CD4-positive, alpha-beta memory T cell (primary cell): ENCODE measurements around the gene ITPA. TPM values are rescaled to one million over a fixed set of nuclear protein-coding genes. Genes with fewer than 3 reads are reported as not detected.

ENCODE experiments used
- CTCF ChIA-PET: fragments of 350-600 bp; sonication (Branson Sonifier 250); formaldehyde crosslinking; loops from one replicate; lab custom pipeline; 2021; ENCODE audit warnings: inconsistent platforms; ENCODE audit not compliant: partially characterized antibody; lab: Charles Lee
- POLR2A ChIA-PET: fragments of 350-600 bp; sonication (Branson Sonifier 250); formaldehyde crosslinking; loops from one replicate; lab custom pipeline; 2021; ENCODE audit not compliant: partially characterized antibody; lab: Charles Lee
- DNase-seq, 5 donors: peaks; one replicate each; pipeline versions ENCODE4 v3.0.0 to v3.0.0-alpha.2; 2020 to 2022; ENCODE audit warnings: mixed read lengths in 1 of 5
- H3K27ac ChIP-seq: one replicate; pipeline ENCODE4 v1.7.0; 2013; ENCODE audit warnings: low read depth, low read length
- H3K27me3 ChIP-seq: 2 replicates; pipeline ENCODE4 v1.7.0; 2013; ENCODE audit warnings: mild to moderate bottlenecking, low read length, moderate library complexity; ENCODE audit not compliant: insufficient read depth
- H3K36me3 ChIP-seq: 2 replicates; pipeline ENCODE4 v1.7.0; 2013; ENCODE audit warnings: mild to moderate bottlenecking, low read length, moderate library complexity; ENCODE audit not compliant: insufficient read depth
- H3K4me1 ChIP-seq: 2 replicates; pipeline ENCODE4 v1.7.0; 2013; ENCODE audit warnings: mild to moderate bottlenecking, low read length, moderate library complexity; ENCODE audit not compliant: insufficient read depth
- H3K4me3 ChIP-seq, 2 donors: one replicate each; pipeline ENCODE4 v1.7.0; 2013; ENCODE audit warnings: low read length in 2 of 2, mild to moderate bottlenecking in 1 of 2
- H3K9me3 ChIP-seq, 2 donors: one replicate each; pipeline ENCODE4 v1.7.0; 2013; ENCODE audit warnings: low read length in 2 of 2, control low read depth in 1 of 2; ENCODE audit not compliant: control insufficient read depth in 1 of 2
- H3K27ac Mint-ChIP-seq, 7 donors: one replicate each; pipeline ENCODE4 v1.8.0; 2020 to 2021; ENCODE audit warnings: mixed read lengths in 7 of 7, mild to moderate bottlenecking in 6 of 7, inconsistent platforms in 3 of 7, moderate library complexity in 3 of 7
- H3K27me3 Mint-ChIP-seq, 2 donors: one replicate each; pipeline ENCODE4 v1.8.0; 2020 to 2021; ENCODE audit warnings: mixed read lengths in 2 of 2
- H3K36me3 Mint-ChIP-seq, 2 donors: one replicate each; pipeline ENCODE4 v1.8.0; 2020 to 2021; ENCODE audit warnings: mixed read lengths in 2 of 2, inconsistent platforms in 1 of 2, mild to moderate bottlenecking in 1 of 2
- H3K4me1 Mint-ChIP-seq, 4 donors: one replicate each; pipeline ENCODE4 v1.8.0; 2020 to 2021; ENCODE audit warnings: mixed read lengths in 4 of 4, mild to moderate bottlenecking in 1 of 4
- H3K4me3 Mint-ChIP-seq, 8 donors: one replicate each; pipeline ENCODE4 v1.8.0; 2020 to 2021; ENCODE audit warnings: mixed read lengths in 8 of 8, mild to moderate bottlenecking in 7 of 8, moderate library complexity in 6 of 8, inconsistent platforms in 3 of 8
- H3K9me3 Mint-ChIP-seq, 8 donors: one replicate each; pipeline ENCODE4 v1.8.0; 2020 to 2021; ENCODE audit warnings: mixed read lengths in 8 of 8, mild to moderate bottlenecking in 5 of 8, inconsistent platforms in 3 of 8, moderate library complexity in 1 of 8
- intact Hi-C: fragments of 100-400 bp; cut with micrococcal nuclease; formaldehyde crosslinking; loops from one replicate; pipeline ENCODE4 v1.15.1; 2023
- polyA plus RNA-seq, 2 donors: library from polyadenylated mRNA; unstranded; fragments of 300-500 nt; fragmentation: Illumina TruSeq; gene quantifications; one replicate each; pipeline ENCODE4 v1.2.3, GENCODE V29; 2021
- total RNA-seq, 2 experiments: library from RNA; stranded (reverse); gene quantifications; one replicate each; pipeline ENCODE4 v1.2.3, GENCODE V29; 2021

The ITPA gene
- total and polyA plus RNA-seq, 4 experiments from 2014 or later = 46.7 to 75.9 (median 47.4) TPM

GRCh38 chr20:3255728-3256127 is 46.4 kb downstream of the ITPA start:
- ChIA-PET CTCF (no interaction called here), POLR2A (no interaction called here)
- H3K27ac ChIP-seq = no peak overlapping the region
- no peaks in the 10 kb centered on the region for H3K9me3 ChIP-seq
- H3K27me3 ChIP-seq = no peaks in the 10 kb centered on the region
- H3K4me1 ChIP-seq = no peaks in the 10 kb centered on the region
- Mint-ChIP-seq H3K4me1 (no peaks in the 10 kb centered on the region), H3K4me3 (no peak overlapping the region), H3K27ac (no peak overlapping the region), H3K9me3 (no peaks in the 10 kb centered on the region), H3K27me3 (no peaks in the 10 kb centered on the region), H3K36me3 (peaks cover 45 to 60% of the 10 kb centered on the region in 2 donors)
- no peak for DNase-seq
- intact Hi-C loops = no loop called here
- peaks cover 19% of the 10 kb centered on the region for H3K36me3 ChIP-seq
- H3K4me3 ChIP-seq = no peak overlapping the region

- no peak overlapping the region for H3K27ac ChIP-seq
- Mint-ChIP-seq H3K27ac (no peak overlapping the region), H3K4me1 (no peaks in the 10 kb centered on the region), H3K4me3 (no peak overlapping the region), H3K27me3 (no peaks in the 10 kb centered on the region), H3K36me3 (peaks cover 44 to 63% of the 10 kb centered on the region in 2 donors), H3K9me3 (peaks cover 0 to 1% (median 0%) of the 10 kb centered on the region in 8 donors)
- no peak for DNase-seq
- H3K4me3 ChIP-seq = no peak overlapping the region
- H3K4me1 ChIP-seq = no peaks in the 10 kb centered on the region
- ChIA-PET CTCF (no interaction called here), POLR2A (no interaction called here)
- intact Hi-C loops = no loop called here
- H3K27me3 ChIP-seq = no peaks in the 10 kb centered on the region
- no peaks in the 10 kb centered on the region for H3K9me3 ChIP-seq
- H3K36me3 ChIP-seq = peaks cover 16% of the 10 kb centered on the region
Observed at GRCh38 chr20:3258429-3258828, 49.1 kb downstream of the ITPA start.

DNA sequence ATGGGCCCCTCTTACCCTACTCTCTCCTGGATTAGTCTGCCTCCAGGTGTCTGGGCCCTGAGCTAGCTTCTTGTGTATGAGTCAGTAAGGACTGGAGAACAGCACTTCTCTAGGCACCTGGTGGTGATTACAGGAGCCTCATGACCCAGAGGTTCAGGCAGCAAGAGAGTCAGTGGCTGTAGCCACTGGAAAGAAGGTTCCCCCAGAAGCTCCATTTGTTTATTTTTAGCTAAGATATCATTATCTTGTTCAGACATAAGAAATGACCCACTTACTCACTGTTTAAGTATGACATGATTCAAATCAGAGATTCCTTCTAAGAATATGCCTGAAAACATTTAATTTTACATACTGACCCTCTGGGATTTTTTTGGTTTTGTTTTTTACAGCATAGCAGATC is 53.3 kb downstream of the ITPA start:
- no peak overlapping the region for H3K27ac Mint-ChIP-seq
- H3K4me1 ChIP-seq = no peaks in the 10 kb centered on the region
- H3K9me3 ChIP-seq = no peaks in the 10 kb centered on the region
- no peak for DNase-seq
- H3K4me1 Mint-ChIP-seq = no peaks in the 10 kb centered on the region
- H3K36me3 ChIP-seq = peaks cover 7% of the 10 kb centered on the region
- H3K27me3 ChIP-seq = no peaks in the 10 kb centered on the region
- ChIA-PET POLR2A (no interaction called here), CTCF (no interaction called here)
- intact Hi-C loops = no loop called here
- H3K9me3 Mint-ChIP-seq = peaks cover 0 to 1% (median 0%) of the 10 kb centered on the region in 8 donors
- no peak overlapping the region for H3K4me3 Mint-ChIP-seq
- H3K36me3 Mint-ChIP-seq = peaks cover 38 to 48% of the 10 kb centered on the region in 2 donors
- no peak overlapping the region for H3K4me3 ChIP-seq
- H3K27me3 Mint-ChIP-seq = no peaks in the 10 kb centered on the region
- H3K27ac ChIP-seq = no peak overlapping the region

DNA sequence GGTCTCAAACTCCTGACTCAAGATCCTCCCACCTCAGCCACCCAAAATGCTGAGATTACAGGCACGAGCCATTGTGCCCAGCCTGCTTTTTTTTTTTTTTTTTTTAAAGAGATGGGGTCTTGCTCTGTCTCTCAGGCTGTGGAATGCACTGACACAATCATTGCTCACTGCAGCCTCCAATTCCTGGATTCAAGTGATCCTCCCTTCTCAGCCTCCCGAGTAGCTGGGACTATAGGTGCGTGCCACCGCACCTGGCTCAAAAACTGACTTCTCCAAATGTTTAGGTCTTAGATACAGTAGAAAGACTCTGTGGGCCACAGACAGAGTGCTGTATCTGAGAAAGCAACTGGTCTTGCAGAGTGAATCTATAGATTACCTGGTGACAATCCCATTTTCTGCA is 60.8 kb downstream of the ITPA start:
- no peak overlapping the region for H3K4me3 Mint-ChIP-seq
- H3K27me3 Mint-ChIP-seq = no peaks in the 10 kb centered on the region
- Histone ChIP-seq H3K4me1 (no peaks in the 10 kb centered on the region), H3K27me3 (no peaks in the 10 kb centered on the region), H3K36me3 (no peaks in the 10 kb centered on the region), H3K27ac (no peak overlapping the region), H3K4me3 (no peak overlapping the region), H3K9me3 (no peaks in the 10 kb centered on the region)
- H3K9me3 Mint-ChIP-seq = peaks cover 0 to 3% (median 0%) of the 10 kb centered on the region in 8 donors
- CTCF ChIA-PET = no interaction called here
- no peak overlapping the region for H3K27ac Mint-ChIP-seq
- no peaks in the 10 kb centered on the region for H3K4me1 Mint-ChIP-seq
- peaks cover 15 to 16% of the 10 kb centered on the region in 2 donors for H3K36me3 Mint-ChIP-seq
- DNase-seq = no peak
- intact Hi-C loops = no loop called here
- POLR2A ChIA-PET = no interaction called here

DNA sequence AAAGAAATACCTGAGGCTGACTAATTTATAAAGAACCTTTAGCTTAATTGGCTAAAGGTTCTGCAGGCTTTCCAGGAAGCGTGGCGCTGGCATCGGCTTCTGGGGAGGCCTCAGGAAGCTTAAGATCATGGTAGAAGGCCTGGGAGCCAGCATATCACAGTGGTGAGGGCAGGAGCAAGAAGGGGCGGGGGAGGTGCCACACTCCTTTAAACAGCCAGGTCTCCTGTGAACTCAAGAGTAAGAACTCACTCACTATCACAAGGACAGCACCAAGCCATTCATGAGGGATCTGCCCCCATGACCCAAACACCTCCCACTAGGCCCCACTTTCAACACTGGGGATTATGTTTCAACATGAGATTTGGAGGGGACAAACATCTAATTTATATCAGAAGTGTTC is 64.1 kb downstream of the ITPA start:
- no peak for DNase-seq
- Mint-ChIP-seq H3K4me1 (no peaks in the 10 kb centered on the region), H3K4me3 (no peak overlapping the region), H3K9me3 (peaks cover 0 to 3% (median 0%) of the 10 kb centered on the region in 8 donors), H3K36me3 (peaks cover 15 to 24% of the 10 kb centered on the region in 2 donors), H3K27ac (no peak overlapping the region), H3K27me3 (no peaks in the 10 kb centered on the region)
- CTCF ChIA-PET = interaction anchor here (0.5 kb wide), 1 partner anchor 30 kb away, joined by 3 read pairs; no protein-coding TSS in a partner anchor
- no peaks in the 10 kb centered on the region for H3K27me3 ChIP-seq
- no peaks in the 10 kb centered on the region for H3K9me3 ChIP-seq
- intact Hi-C loops = no loop called here
- H3K27ac ChIP-seq = no peak overlapping the region
- H3K4me1 ChIP-seq = no peaks in the 10 kb centered on the region
- POLR2A ChIA-PET = no interaction called here
- no peaks in the 10 kb centered on the region for H3K36me3 ChIP-seq
- no peak overlapping the region for H3K4me3 ChIP-seq

Other genes with a start within 250 kb of the ITPA start
- gene GNRH2, start 165.9 kb upstream of the ITPA start, total RNA-seq = 1 to 10 TPM; 1.2 to 1.9 TPM
- not detected for gene GNRH2, start 165.9 kb upstream of the ITPA start, polyA plus RNA-seq
- 10 to 100 TPM; 31.6 to 32.2 TPM for gene MRPS26, start 163.4 kb upstream of the ITPA start, total RNA-seq
- gene MRPS26, start 163.4 kb upstream of the ITPA start, polyA plus RNA-seq = 10 to 100 TPM; 64.0 to 66.4 TPM
- gene OXT, start 137.9 kb upstream of the ITPA start, total RNA-seq = 1 to 10 TPM in 1 of 2 experiments, not detected in 1; 1.5 TPM
- under 1 TPM in 1 of 2 donors, not detected in 1; 1.00 TPM for gene OXT, start 137.9 kb upstream of the ITPA start, polyA plus RNA-seq
- gene AVP, start 124.8 kb upstream of the ITPA start, total RNA-seq = not detected
- not detected for gene AVP, start 124.8 kb upstream of the ITPA start, polyA plus RNA-seq
- 10 to 100 TPM; 26.2 to 26.6 TPM for gene FASTKD5, start 49.6 kb upstream of the ITPA start, total RNA-seq
- 10 to 100 TPM; 18.5 to 22.3 TPM for gene FASTKD5, start 49.6 kb upstream of the ITPA start, polyA plus RNA-seq
- 10 to 100 TPM; 10.8 to 11.5 TPM for gene UBOX5, start 49.6 kb upstream of the ITPA start, total RNA-seq
- gene UBOX5, start 49.6 kb upstream of the ITPA start, polyA plus RNA-seq = 1 to 10 TPM; 3.6 to 8.0 TPM
- 1 to 10 TPM; 7.0 to 7.9 TPM for gene LZTS3, start 35.9 kb upstream of the ITPA start, total RNA-seq
- under 1 TPM; 0.78 to 0.86 TPM for gene LZTS3, start 35.9 kb upstream of the ITPA start, polyA plus RNA-seq
- gene DDRGK1, start 4.8 kb upstream of the ITPA start, total RNA-seq = 10 to 100 TPM; 55.6 to 61.0 TPM
- gene DDRGK1, start 4.8 kb upstream of the ITPA start, polyA plus RNA-seq = 10 to 100 TPM; 35.2 to 53.6 TPM
- under 1 TPM; 0.35 to 0.83 TPM for gene SLC4A11, start 29.7 kb downstream of the ITPA start, total RNA-seq
- gene SLC4A11, start 29.7 kb downstream of the ITPA start, polyA plus RNA-seq = under 1 TPM in 1 of 2 donors, not detected in 1; 0.37 TPM
- 1 to 10 TPM; 5.6 to 6.1 TPM for gene DNAAF9, start 198.2 kb downstream of the ITPA start, total RNA-seq
- gene DNAAF9, start 198.2 kb downstream of the ITPA start, polyA plus RNA-seq = 1 to 10 TPM in 1 of 2 donors, under 1 TPM in 1; 0.72 to 1.6 TPM